ENCODE measurements around the gene SIGLEC1. TPM values are rescaled to one million over a fixed set of nuclear protein-coding genes. Genes with fewer than 3 reads are reported as not detected.

The SIGLEC1 gene
- total RNA-seq, 1 donor from 2014 or later = 6.4 TPM

- intact Hi-C loops (cut with micrococcal nuclease) = no loop called here
- no peaks in the 10 kb centered on the region for H3K36me3 ChIP-seq
- no peaks in the 10 kb centered on the region for H3K27me3 ChIP-seq (ENCODE audit: low read depth)
- no peak overlapping the region for H3K4me3 ChIP-seq
- no peaks in the 10 kb centered on the region for H3K4me1 ChIP-seq
- TF ChIP-seq CTCF (IDR thresholded peaks at IDR 0.05; ENCODE audit: borderline replicate concordance) = no peak
- H3K27ac ChIP-seq (replicated peaks) = no peak overlapping the region
- DNase-seq = no peak
- peaks cover 6% of the 10 kb centered on the region for H3K9me3 ChIP-seq (replicated peaks)
Observed at GRCh38 chr20:3696745-3697587, 15.4 kb downstream of the SIGLEC1 start.

- no peak overlapping the region for H3K27ac ChIP-seq (replicated peaks)
- H3K36me3 ChIP-seq = no peaks in the 10 kb centered on the region
- H3K27me3 ChIP-seq (ENCODE audit: low read depth) = no peaks in the 10 kb centered on the region
- H3K9me3 ChIP-seq (replicated peaks) = peaks cover 6% of the 10 kb centered on the region
- no peak for DNase-seq
- TF ChIP-seq CTCF (IDR thresholded peaks at IDR 0.05; ENCODE audit: borderline replicate concordance) = peak; percentile 28
- H3K4me1 ChIP-seq = no peaks in the 10 kb centered on the region
- intact Hi-C loops (cut with micrococcal nuclease) = no loop called here
- H3K4me3 ChIP-seq = no peak overlapping the region
Observed at GRCh38 chr20:3696200-3696599, 16.2 kb downstream of the SIGLEC1 start.

- H3K9me3 ChIP-seq (replicated peaks) = peaks cover 6% of the 10 kb centered on the region
Observed at GRCh38 chr20:3694864-3695263, 17.5 kb downstream of the SIGLEC1 start.

GRCh38 chr20:3693376-3693775 lies 19.0 kb downstream of the SIGLEC1 start:
- no peak for TF ChIP-seq CTCF (IDR thresholded peaks at IDR 0.05; ENCODE audit: borderline replicate concordance)
- Histone ChIP-seq H3K27me3 (ENCODE audit: low read depth) (no peaks in the 10 kb centered on the region), H3K4me3 (no peak overlapping the region), H3K36me3 (no peaks in the 10 kb centered on the region), H3K4me1 (no peaks in the 10 kb centered on the region), H3K27ac (replicated peaks) (no peak overlapping the region), H3K9me3 (replicated peaks) (peaks cover 6% of the 10 kb centered on the region)
- no peak for DNase-seq
- intact Hi-C loops (cut with micrococcal nuclease) = no loop called here

More at GRCh38 chr20:3694864-3695263, 17.5 kb downstream of the SIGLEC1 start:
- no peak for DNase-seq
- intact Hi-C loops (cut with micrococcal nuclease) = no loop called here
- Histone ChIP-seq H3K4me1 (no peaks in the 10 kb centered on the region), H3K36me3 (no peaks in the 10 kb centered on the region), H3K27ac (replicated peaks) (no peak overlapping the region), H3K4me3 (no peak overlapping the region), H3K27me3 (ENCODE audit: low read depth) (no peaks in the 10 kb centered on the region)
- TF ChIP-seq CTCF (IDR thresholded peaks at IDR 0.05; ENCODE audit: borderline replicate concordance) = no peak

GRCh38 chr20:3692706-3693294 lies 19.6 kb downstream of the SIGLEC1 start:
- H3K27me3 ChIP-seq (ENCODE audit: low read depth) = no peaks in the 10 kb centered on the region
- peaks cover under 1% of the 10 kb centered on the region for H3K4me1 ChIP-seq
- no peak for DNase-seq
- no peak for TF ChIP-seq CTCF (IDR thresholded peaks at IDR 0.05; ENCODE audit: borderline replicate concordance)
- H3K9me3 ChIP-seq (replicated peaks) = peaks cover 6% of the 10 kb centered on the region
- no peak overlapping the region for H3K4me3 ChIP-seq
- intact Hi-C loops (cut with micrococcal nuclease) = no loop called here
- no peaks in the 10 kb centered on the region for H3K36me3 ChIP-seq
- H3K27ac ChIP-seq (replicated peaks) = no peak overlapping the region

All from left ventricle myocardium inferior (tissue), 1 donor.